Non-pigmented ciliary epithelial cell (primary cell): ENCODE data around the gene PRKAG2.

Experiments
- DNase-seq: peaks from one replicate; pipeline ENCODE4 v3.0.0-alpha.2; 2010; ENCODE audit warnings: low read depth

The PRKAG2 gene

GRCh38 chr7:151675196-151675920, 201.6 kb downstream of the PRKAG2 start:
- DNase-seq, result no peak

- DNase-seq, result no peak
These were observed 202.6 kb downstream of the PRKAG2 start for GRCh38 chr7:151674161-151674920.

GRCh38 chr7:151673216-151673615, 203.7 kb downstream of the PRKAG2 start:
- DNase-seq, result no peak

GRCh38 chr7:151672716-151673115, 204.2 kb downstream of the PRKAG2 start:
- DNase-seq, result no peak

- DNase-seq, result no peak
These were observed 205.4 kb downstream of the PRKAG2 start for GRCh38 chr7:151671514-151671913.

- DNase-seq, result no peak
These were observed 207.2 kb downstream of the PRKAG2 start for GRCh38 chr7:151669762-151670161.

GRCh38 chr7:151666886-151667285, 210.0 kb downstream of the PRKAG2 start:
- no peak for DNase-seq

- DNase-seq, result peak; percentile 61
These were observed 211.5 kb downstream of the PRKAG2 start for GRCh38 chr7:151665368-151665767.

- no peak for DNase-seq
These were observed 212.6 kb downstream of the PRKAG2 start for GRCh38 chr7:151664268-151664667.

- no peak for DNase-seq
These were observed 213.4 kb downstream of the PRKAG2 start for GRCh38 chr7:151663382-151664100.

GRCh38 chr7:151662251-151662826, 214.6 kb downstream of the PRKAG2 start:
- DNase-seq, result no peak

GRCh38 chr7:151661587-151661986, 215.3 kb downstream of the PRKAG2 start:
- no peak for DNase-seq

GRCh38 chr7:151660141-151660540, 216.8 kb downstream of the PRKAG2 start:
- no peak for DNase-seq

GRCh38 chr7:151659219-151659618, 217.7 kb downstream of the PRKAG2 start:
- no peak for DNase-seq

GRCh38 chr7:151658778-151659177, 218.1 kb downstream of the PRKAG2 start:
- no peak for DNase-seq

- DNase-seq, result no peak
These were observed 219.7 kb downstream of the PRKAG2 start for GRCh38 chr7:151657173-151657572.

- DNase-seq, result no peak
These were observed 221.4 kb downstream of the PRKAG2 start for GRCh38 chr7:151655555-151655954.

- no peak for DNase-seq
These were observed 224.8 kb downstream of the PRKAG2 start for GRCh38 chr7:151652111-151652510.

- DNase-seq, result no peak
These were observed 226.8 kb downstream of the PRKAG2 start for GRCh38 chr7:151650161-151650560.

GRCh38 chr7:151648429-151648828, 228.5 kb downstream of the PRKAG2 start:
- DNase-seq, result no peak

GRCh38 chr7:151647874-151648273, 229.0 kb downstream of the PRKAG2 start:
- no peak for DNase-seq

- DNase-seq, result no peak
These were observed 229.9 kb downstream of the PRKAG2 start for GRCh38 chr7:151647006-151647405.

GRCh38 chr7:151645311-151645710, 231.6 kb downstream of the PRKAG2 start:
- no peak for DNase-seq
